CD4-positive, alpha-beta memory T cell (primary cell): ENCODE data around the gene PCBP1. TPM values are rescaled to one million over a fixed set of nuclear protein-coding genes. Genes with fewer than 3 reads are reported as not detected.

Experiments
- CTCF ChIA-PET: fragments of 350-600 bp; sonication (Branson Sonifier 250); formaldehyde crosslinking; loops from one replicate; lab custom pipeline; 2021; ENCODE audit warnings: inconsistent platforms; ENCODE audit not compliant: partially characterized antibody; lab: Charles Lee
- POLR2A ChIA-PET: fragments of 350-600 bp; sonication (Branson Sonifier 250); formaldehyde crosslinking; loops from one replicate; lab custom pipeline; 2021; ENCODE audit not compliant: partially characterized antibody; lab: Charles Lee
- DNase-seq, 5 donors: peaks; one replicate each; pipeline versions ENCODE4 v3.0.0 to v3.0.0-alpha.2; 2020 to 2022; ENCODE audit warnings: mixed read lengths in 1 of 5
- H3K27ac ChIP-seq: one replicate; pipeline ENCODE4 v1.7.0; 2013; ENCODE audit warnings: low read depth, low read length
- H3K27me3 ChIP-seq: 2 replicates; pipeline ENCODE4 v1.7.0; 2013; ENCODE audit warnings: mild to moderate bottlenecking, low read length, moderate library complexity; ENCODE audit not compliant: insufficient read depth
- H3K36me3 ChIP-seq: 2 replicates; pipeline ENCODE4 v1.7.0; 2013; ENCODE audit warnings: mild to moderate bottlenecking, low read length, moderate library complexity; ENCODE audit not compliant: insufficient read depth
- H3K4me1 ChIP-seq: 2 replicates; pipeline ENCODE4 v1.7.0; 2013; ENCODE audit warnings: mild to moderate bottlenecking, low read length, moderate library complexity; ENCODE audit not compliant: insufficient read depth
- H3K4me3 ChIP-seq, 2 donors: one replicate each; pipeline ENCODE4 v1.7.0; 2013; ENCODE audit warnings: low read length in 2 of 2, mild to moderate bottlenecking in 1 of 2
- H3K9me3 ChIP-seq, 2 donors: one replicate each; pipeline ENCODE4 v1.7.0; 2013; ENCODE audit warnings: low read length in 2 of 2, control low read depth in 1 of 2; ENCODE audit not compliant: control insufficient read depth in 1 of 2
- H3K27ac Mint-ChIP-seq, 7 donors: one replicate each; pipeline ENCODE4 v1.8.0; 2020 to 2021; ENCODE audit warnings: mixed read lengths in 7 of 7, mild to moderate bottlenecking in 6 of 7, inconsistent platforms in 3 of 7, moderate library complexity in 3 of 7
- H3K27me3 Mint-ChIP-seq, 2 donors: one replicate each; pipeline ENCODE4 v1.8.0; 2020 to 2021; ENCODE audit warnings: mixed read lengths in 2 of 2
- H3K36me3 Mint-ChIP-seq, 2 donors: one replicate each; pipeline ENCODE4 v1.8.0; 2020 to 2021; ENCODE audit warnings: mixed read lengths in 2 of 2, inconsistent platforms in 1 of 2, mild to moderate bottlenecking in 1 of 2
- H3K4me1 Mint-ChIP-seq, 4 donors: one replicate each; pipeline ENCODE4 v1.8.0; 2020 to 2021; ENCODE audit warnings: mixed read lengths in 4 of 4, mild to moderate bottlenecking in 1 of 4
- H3K4me3 Mint-ChIP-seq, 8 donors: one replicate each; pipeline ENCODE4 v1.8.0; 2020 to 2021; ENCODE audit warnings: mixed read lengths in 8 of 8, mild to moderate bottlenecking in 7 of 8, moderate library complexity in 6 of 8, inconsistent platforms in 3 of 8
- H3K9me3 Mint-ChIP-seq, 8 donors: one replicate each; pipeline ENCODE4 v1.8.0; 2020 to 2021; ENCODE audit warnings: mixed read lengths in 8 of 8, mild to moderate bottlenecking in 5 of 8, inconsistent platforms in 3 of 8, moderate library complexity in 1 of 8
- intact Hi-C: fragments of 100-400 bp; cut with micrococcal nuclease; formaldehyde crosslinking; loops from one replicate; pipeline ENCODE4 v1.15.1; 2023
- polyA plus RNA-seq, 2 donors: library from polyadenylated mRNA; unstranded; fragments of 300-500 nt; fragmentation: Illumina TruSeq; gene quantifications; one replicate each; pipeline ENCODE4 v1.2.3, GENCODE V29; 2021
- total RNA-seq, 2 experiments: library from RNA; stranded (reverse); gene quantifications; one replicate each; pipeline ENCODE4 v1.2.3, GENCODE V29; 2021

The PCBP1 gene
- total and polyA plus RNA-seq, 4 experiments from 2014 or later = 116 to 383 (median 263) TPM

- H3K36me3 Mint-ChIP-seq = peaks cover 38 to 49% of the 10 kb centered on the region in 2 donors
- Histone ChIP-seq H3K4me1 (peaks cover 6% of the 10 kb centered on the region), H3K36me3 (peaks cover 15% of the 10 kb centered on the region), H3K9me3 (no peaks in the 10 kb centered on the region), H3K27me3 (no peaks in the 10 kb centered on the region), H3K4me3 (no peak overlapping the region), H3K27ac (no peak overlapping the region)
- CTCF ChIA-PET = interaction anchor here (1.3 to 2.4 kb wide), 2 partner anchors 12 to 148 kb away, joined by 3 to 14 read pairs; no protein-coding TSS in a partner anchor
- POLR2A ChIA-PET = interaction anchor here (1.2 to 3.2 kb wide), 5 partner anchors 10 to 146 kb away, joined by 3 to 24 read pairs (median 7); partner anchors contain the start of genes C2orf42, MXD1 and PCBP1
- no peak overlapping the region for H3K4me3 Mint-ChIP-seq
- H3K27ac Mint-ChIP-seq = no peak overlapping the region
- H3K27me3 Mint-ChIP-seq = no peaks in the 10 kb centered on the region
- intact Hi-C loops = no loop called here
- H3K4me1 Mint-ChIP-seq = peaks cover 4 to 16% (median 11%) of the 10 kb centered on the region in 4 donors
- H3K9me3 Mint-ChIP-seq = no peaks in the 10 kb centered on the region
- DNase-seq = no peak
These were observed 26.0 kb upstream of the PCBP1 start for GRCh38 chr2:70061317-70061716.

GRCh38 chr2:70062270-70062669 is 25.0 kb upstream of the PCBP1 start:
- ChIA-PET POLR2A (interaction anchor here (0.6 to 3.2 kb wide), 7 partner anchors 9 to 147 kb away, joined by 3 to 24 read pairs (median 6); partner anchors contain the start of genes C2orf42, MXD1 and PCBP1), CTCF (interaction anchor here (0.7 to 2.4 kb wide), 6 partner anchors 11 to 240 kb away, joined by 3 to 14 read pairs (median 3); no protein-coding TSS in a partner anchor)
- no peaks in the 10 kb centered on the region for H3K9me3 ChIP-seq
- no peaks in the 10 kb centered on the region for H3K27me3 Mint-ChIP-seq
- no peak overlapping the region for H3K4me3 Mint-ChIP-seq
- H3K4me1 ChIP-seq = peaks cover 10% of the 10 kb centered on the region
- H3K36me3 ChIP-seq = peaks cover 15% of the 10 kb centered on the region
- no peak for DNase-seq
- H3K4me3 ChIP-seq = no peak overlapping the region
- no peaks in the 10 kb centered on the region for H3K27me3 ChIP-seq
- intact Hi-C loops = no loop called here
- peak overlapping the region in 2 of 7 donors; percentile 46 to 55 for H3K27ac Mint-ChIP-seq
- H3K4me1 Mint-ChIP-seq = peaks cover 9 to 24% (median 17%) of the 10 kb centered on the region in 4 donors
- H3K9me3 Mint-ChIP-seq = no peaks in the 10 kb centered on the region
- peaks cover 39 to 52% of the 10 kb centered on the region in 2 donors for H3K36me3 Mint-ChIP-seq
- H3K27ac ChIP-seq = no peak overlapping the region

GRCh38 chr2:70068119-70068518 is 19.2 kb upstream of the PCBP1 start:
- DNase-seq = no peak
- POLR2A ChIA-PET = interaction anchor here (0.6 to 29.5 kb wide), 16 partner anchors 10 to 180 kb away, joined by 3 to 2231 read pairs (median 6); partner anchors contain the start of genes C2orf42, MXD1, PCBP1 and TIA1
- Histone ChIP-seq H3K27me3 (no peaks in the 10 kb centered on the region), H3K27ac (peak overlapping the region; percentile 82), H3K36me3 (no peaks in the 10 kb centered on the region), H3K9me3 (no peaks in the 10 kb centered on the region), H3K4me1 (peaks cover 45% of the 10 kb centered on the region), H3K4me3 (no peak overlapping the region)
- H3K27ac Mint-ChIP-seq = peak overlapping the region; percentile 81 to 99 (median 98)
- H3K36me3 Mint-ChIP-seq = peaks cover 31 to 43% of the 10 kb centered on the region in 2 donors
- no peaks in the 10 kb centered on the region for H3K9me3 Mint-ChIP-seq
- peak overlapping the region in 7 of 8 donors; percentile 23 to 68 (median 53) for H3K4me3 Mint-ChIP-seq
- CTCF ChIA-PET = interaction anchor here (1.1 to 5.8 kb wide), 12 partner anchors 13 to 233 kb away, joined by 3 to 109 read pairs (median 5); partner anchors contain the start of genes FAM136A and MXD1
- no peaks in the 10 kb centered on the region for H3K27me3 Mint-ChIP-seq
- H3K4me1 Mint-ChIP-seq = peaks cover 34 to 61% (median 44%) of the 10 kb centered on the region in 4 donors
- intact Hi-C loops = loop anchor here (5.0 kb wide), 1 partner anchor 179 kb away; the partner anchor contains the start of gene TIA1

GRCh38 chr2:70069049-70069448 is 18.2 kb upstream of the PCBP1 start:
- H3K4me1 ChIP-seq = peaks cover 45% of the 10 kb centered on the region
- Mint-ChIP-seq H3K4me3 (peak overlapping the region; percentile 26 to 80 (median 68)), H3K27me3 (no peaks in the 10 kb centered on the region), H3K27ac (peak overlapping the region; percentile 81 to 99 (median 98)), H3K9me3 (no peaks in the 10 kb centered on the region), H3K4me1 (peaks cover 38 to 63% (median 47%) of the 10 kb centered on the region in 4 donors), H3K36me3 (peaks cover 27 to 40% of the 10 kb centered on the region in 2 donors)
- H3K27me3 ChIP-seq = no peaks in the 10 kb centered on the region
- POLR2A ChIA-PET = interaction anchor here (0.6 to 29.5 kb wide), 18 partner anchors 10 to 189 kb away, joined by 3 to 2231 read pairs (median 5); partner anchors contain the start of genes C2orf42, MXD1, PCBP1 and TIA1
- no peaks in the 10 kb centered on the region for H3K9me3 ChIP-seq
- CTCF ChIA-PET = interaction anchor here (0.7 to 5.8 kb wide), 19 partner anchors 9 to 576 kb away, joined by 3 to 109 read pairs (median 4); partner anchors contain the start of genes C2orf42, FAM136A and MXD1
- peak; percentile 74 to 96 (median 81) for DNase-seq
- H3K4me3 ChIP-seq = peak overlapping the region in 1 of 2 donors; percentile 29
- intact Hi-C loops = loop anchor here (1.0 to 5.0 kb wide), 2 partner anchors 73 to 178 kb away; partner anchors contain the start of gene TIA1
- no peaks in the 10 kb centered on the region for H3K36me3 ChIP-seq
- peak overlapping the region; percentile 82 for H3K27ac ChIP-seq

GRCh38 chr2:70070542-70071268 is 16.6 kb upstream of the PCBP1 start:
- intact Hi-C loops = loop anchor here (1.0 to 2.0 kb wide), 3 partner anchors 15 to 156 kb away; partner anchors contain the start of gene C2orf42
- peak overlapping the region in 1 of 2 donors; percentile 1 for H3K4me3 ChIP-seq

GRCh38 chr2:70073493-70073892 is 13.8 kb upstream of the PCBP1 start:
- H3K4me3 Mint-ChIP-seq = peak overlapping the region in 2 of 8 donors; percentile 22 to 27
- H3K27ac Mint-ChIP-seq = peak overlapping the region; percentile 24 to 79 (median 67)
- no peak for DNase-seq
- no peak overlapping the region for H3K27ac ChIP-seq
- H3K4me1 ChIP-seq = peaks cover 31% of the 10 kb centered on the region
- H3K36me3 Mint-ChIP-seq = peaks cover 31 to 46% of the 10 kb centered on the region in 2 donors
- no peaks in the 10 kb centered on the region for H3K9me3 Mint-ChIP-seq
- H3K4me1 Mint-ChIP-seq = peaks cover 27 to 41% (median 35%) of the 10 kb centered on the region in 4 donors
- ChIA-PET CTCF (interaction anchor here (0.7 to 5.8 kb wide), 8 partner anchors 9 to 159 kb away, joined by 3 to 109 read pairs (median 6); partner anchors contain the start of gene MXD1), POLR2A (interaction anchor here (1.0 to 29.5 kb wide), 4 partner anchors 12 to 160 kb away, joined by 4 to 2231 read pairs (median 223); partner anchors contain the start of genes C2orf42, MXD1 and PCBP1)
- intact Hi-C loops = no loop called here
- no peak overlapping the region for H3K4me3 ChIP-seq
- no peaks in the 10 kb centered on the region for H3K27me3 ChIP-seq
- no peaks in the 10 kb centered on the region for H3K27me3 Mint-ChIP-seq
- H3K36me3 ChIP-seq = peaks cover 14% of the 10 kb centered on the region
- H3K9me3 ChIP-seq = no peaks in the 10 kb centered on the region

More at GRCh38 chr2:70070542-70071268, 16.6 kb upstream of the PCBP1 start:
- peak overlapping the region; percentile 82 for H3K27ac ChIP-seq
- peaks cover 1% of the 10 kb centered on the region for H3K36me3 ChIP-seq
- Mint-ChIP-seq H3K4me1 (peaks cover 36 to 55% (median 46%) of the 10 kb centered on the region in 4 donors), H3K4me3 (peak overlapping the region; percentile 67 to 91 (median 80)), H3K27me3 (no peaks in the 10 kb centered on the region), H3K27ac (peak overlapping the region; percentile 81 to 99 (median 98)), H3K9me3 (no peaks in the 10 kb centered on the region), H3K36me3 (peaks cover 25 to 38% of the 10 kb centered on the region in 2 donors)
- ChIA-PET POLR2A (interaction anchor here (0.6 to 29.5 kb wide), 15 partner anchors 9 to 231 kb away, joined by 3 to 2231 read pairs (median 7); partner anchors contain the start of genes C2orf42, FAM136A, MXD1 and PCBP1), CTCF (interaction anchor here (0.6 to 5.8 kb wide), 35 partner anchors 11 to 500 kb away, joined by 3 to 109 read pairs (median 4); partner anchors contain the start of genes C2orf42, MXD1 and SNRNP27)
- peaks cover 39% of the 10 kb centered on the region for H3K4me1 ChIP-seq
- no peaks in the 10 kb centered on the region for H3K9me3 ChIP-seq
- H3K27me3 ChIP-seq = no peaks in the 10 kb centered on the region
- DNase-seq = peak; percentile 75 to 81 (median 79)
